NCI-H1436 treated with DMSO at 0.1 percent for 48 hours (cell line): Measurements from ENCODE around the gene B4GALT3.

ENCODE experiments used
- DNase-seq: peaks from one replicate; lab custom pipeline; 2025; lab: John Stamatoyannopoulos, UW

Gene B4GALT3

DNA sequence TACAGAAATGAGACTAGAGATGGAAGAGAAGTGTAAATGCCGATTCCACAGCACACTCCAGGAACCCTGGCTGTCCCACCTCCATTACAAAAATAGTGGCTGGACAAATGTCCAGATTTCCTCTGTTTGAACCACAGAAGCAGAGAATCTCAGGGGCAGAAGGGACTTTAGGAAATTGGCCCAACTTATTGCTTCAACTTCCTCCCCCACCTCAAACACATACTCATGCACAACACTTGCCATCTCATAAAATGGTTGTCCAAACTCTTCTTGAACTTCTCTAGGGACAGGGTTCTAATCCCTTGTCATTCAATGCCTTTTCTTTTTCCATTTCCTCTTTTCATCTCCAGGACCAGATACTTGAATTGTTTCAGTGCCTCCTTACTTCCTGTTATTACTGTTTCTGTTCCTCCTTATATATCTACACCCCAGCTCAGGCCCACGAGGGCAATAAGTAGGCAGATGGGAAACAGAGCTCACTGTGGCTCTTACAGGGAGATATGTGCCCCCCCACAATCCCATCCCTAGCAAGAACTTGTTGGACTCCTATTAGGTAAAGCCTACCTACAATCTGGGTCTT, 8.5 kb upstream of the B4GALT3 start:
- DNase-seq, result no peak

DNA sequence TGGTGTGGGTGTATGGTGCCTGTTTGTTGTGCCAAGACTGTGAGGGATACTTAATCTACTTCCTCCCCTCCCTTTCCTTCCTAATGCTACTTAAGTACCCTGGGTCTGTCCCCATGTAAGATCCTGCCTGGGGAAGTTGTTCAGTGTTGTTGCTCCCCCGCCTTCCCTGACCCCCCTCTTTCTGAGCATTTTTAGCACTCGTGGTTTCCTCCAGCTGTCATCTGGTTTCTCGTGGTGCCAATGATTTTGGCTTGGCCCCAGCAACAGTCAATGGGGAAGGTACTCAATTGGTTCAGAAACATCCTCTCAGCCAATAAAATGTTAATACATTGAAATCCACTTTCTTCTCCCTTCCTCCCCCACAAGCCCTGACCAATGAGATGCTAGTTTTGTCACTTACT, 8.0 kb upstream of the B4GALT3 start:
- no peak for DNase-seq

DNA sequence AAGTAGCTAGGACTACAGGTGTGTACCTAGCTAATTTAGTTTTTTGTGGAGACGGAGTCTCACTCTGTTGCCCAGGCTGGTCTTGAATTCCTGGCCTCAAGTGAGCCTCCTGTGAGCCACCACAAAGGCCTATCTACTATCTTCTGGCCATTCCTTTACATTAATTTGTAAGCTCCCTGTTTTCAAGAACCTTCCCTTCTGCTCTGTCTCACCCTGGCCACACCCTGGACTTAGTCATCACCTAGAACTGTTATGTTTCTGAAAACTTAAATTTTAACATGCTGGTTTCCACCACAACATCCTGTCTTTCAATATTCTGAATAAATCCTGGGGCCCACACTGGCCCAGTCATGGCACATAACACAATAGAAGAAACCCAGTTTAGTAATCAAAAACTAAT, 4.9 kb upstream of the B4GALT3 start:
- DNase-seq, result no peak

DNA sequence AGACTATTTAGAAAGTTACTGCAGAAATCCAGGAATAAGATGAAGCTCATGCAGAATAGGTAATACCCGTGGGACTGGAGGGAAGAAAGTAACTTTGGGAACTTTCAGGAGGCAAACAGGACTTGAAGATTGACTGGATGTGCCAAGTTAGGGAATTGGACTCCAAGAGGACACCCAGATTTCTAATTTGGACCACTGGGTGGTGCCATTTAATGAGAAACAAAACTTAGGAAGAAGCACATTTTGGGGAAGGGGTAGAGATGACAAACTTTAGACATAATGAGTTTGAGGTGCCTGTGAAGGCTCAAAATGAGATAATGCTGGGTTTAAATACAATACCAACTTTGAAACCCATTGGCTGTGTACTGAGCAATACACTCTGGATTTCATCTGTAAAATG, 3.3 kb upstream of the B4GALT3 start:
- no peak for DNase-seq

DNA sequence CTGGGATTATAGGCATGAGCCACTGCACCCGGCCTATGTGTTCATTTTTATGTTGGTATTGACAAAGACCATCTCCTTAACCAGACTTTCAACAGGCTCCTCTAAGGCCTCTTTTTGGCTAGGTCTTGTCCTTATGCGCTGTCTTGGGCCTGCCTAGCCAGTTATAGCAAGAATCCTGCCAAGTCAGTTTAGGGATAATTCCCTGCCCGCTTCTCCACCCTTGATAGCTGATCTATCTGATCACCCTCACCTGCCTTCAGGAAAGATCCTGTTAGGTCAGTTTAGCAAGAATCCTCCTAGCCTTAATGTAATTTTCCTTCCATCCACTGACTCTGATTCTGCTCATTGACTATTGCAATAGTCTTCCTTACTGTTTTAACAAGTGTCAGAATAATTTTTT, 2.4 kb upstream of the B4GALT3 start:
- DNase-seq, result no peak

DNA sequence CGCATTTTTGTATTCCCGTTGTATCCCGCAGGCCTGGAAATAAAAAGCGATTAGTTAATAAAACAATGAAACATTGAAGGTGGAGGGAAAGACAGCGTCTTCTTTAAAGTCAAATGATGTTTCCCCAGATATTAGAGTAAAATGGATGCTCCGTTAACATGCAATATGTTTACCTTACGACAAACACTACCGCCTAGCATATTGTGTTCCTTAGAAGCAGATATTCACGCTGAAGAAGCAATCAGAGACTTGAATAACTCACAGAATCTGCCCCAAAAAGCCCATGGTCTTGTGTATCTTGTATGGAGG, 583 bp upstream of the B4GALT3 start:
- no peak for DNase-seq

DNA sequence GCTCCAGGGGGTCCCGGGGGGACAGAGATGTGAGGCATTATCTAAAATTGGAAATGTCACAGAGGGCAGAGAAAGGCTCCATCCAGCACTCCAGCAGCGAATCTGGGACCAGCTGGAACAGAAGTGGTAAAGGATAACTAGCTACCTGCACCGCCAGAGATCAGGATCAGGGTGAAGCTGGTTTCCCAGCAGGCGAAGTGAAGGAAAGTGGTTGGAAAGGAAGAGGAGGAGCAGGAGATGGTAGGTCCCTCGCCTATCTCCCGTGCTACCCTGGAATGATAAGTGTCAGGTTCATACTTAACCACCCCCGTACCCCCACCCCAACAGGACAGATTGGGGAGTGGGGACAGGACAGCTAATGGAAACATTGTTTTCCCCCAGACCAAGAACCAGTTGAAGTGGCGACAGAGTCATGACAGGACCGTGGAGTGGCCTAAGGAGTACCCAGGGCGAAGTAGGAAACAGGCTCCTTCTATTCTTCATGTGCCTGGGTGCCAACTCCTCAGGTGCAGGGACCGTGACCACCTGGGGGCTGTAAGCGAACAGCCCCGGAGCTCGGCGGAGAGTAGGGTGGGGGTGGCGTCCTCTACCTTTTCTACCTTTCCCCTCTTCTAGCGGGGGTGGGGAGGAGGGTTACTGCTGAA, 717 bp downstream of the B4GALT3 start:
- DNase-seq, result no peak

DNA sequence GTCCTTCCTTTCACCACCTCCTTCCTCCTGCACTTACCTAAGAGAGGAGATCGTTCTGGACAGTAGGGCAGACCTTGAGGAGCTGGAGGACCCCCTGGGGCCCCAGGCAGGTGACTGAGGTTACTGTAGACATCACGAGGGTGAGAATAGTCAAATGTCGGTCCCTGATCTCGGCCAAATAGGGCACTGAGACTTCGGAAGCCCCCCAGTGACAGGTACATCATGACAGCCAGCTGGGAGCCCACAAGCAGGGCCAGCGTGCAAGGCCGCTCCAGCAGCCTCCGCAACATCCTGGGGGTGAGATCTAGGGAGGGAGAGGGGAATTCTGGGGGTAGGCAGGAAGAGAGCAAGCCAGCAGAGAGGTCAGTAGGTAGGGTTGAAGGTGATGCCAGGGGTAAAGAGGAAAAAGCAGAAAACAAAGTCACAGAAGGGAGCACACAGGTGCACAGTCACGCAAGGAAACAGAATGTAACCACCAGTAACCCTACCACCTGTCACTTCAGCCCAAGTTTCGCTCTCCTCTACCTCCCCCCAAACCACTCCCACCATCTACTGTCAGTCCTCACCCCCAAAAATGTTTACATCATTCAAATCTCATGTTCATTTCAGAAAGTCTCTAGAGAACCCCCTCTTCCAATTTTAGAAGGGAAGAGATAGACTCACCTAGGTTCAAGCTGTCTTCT, 1.4 kb downstream of the B4GALT3 start:
- DNase-seq, result no peak

DNA sequence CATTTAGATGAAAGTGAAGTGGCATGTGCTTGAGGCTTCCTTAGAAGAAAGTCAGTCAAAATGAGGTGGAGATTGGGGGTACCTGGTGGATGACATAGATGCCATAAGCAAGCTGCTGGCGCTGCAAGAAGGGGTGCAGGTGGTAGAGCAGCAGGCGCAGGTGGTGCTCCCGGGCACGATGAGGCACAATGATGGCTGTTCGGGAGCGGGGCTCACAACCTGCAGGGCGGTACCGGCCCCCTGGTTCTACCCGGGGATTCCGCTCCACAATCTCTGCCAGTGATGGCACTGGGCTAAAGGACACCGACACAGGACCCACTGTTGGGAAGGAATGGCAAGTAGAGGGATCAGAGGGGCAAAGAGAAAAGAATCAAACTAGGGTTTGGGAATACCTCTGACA, 2.4 kb downstream of the B4GALT3 start:
- no peak for DNase-seq

DNA sequence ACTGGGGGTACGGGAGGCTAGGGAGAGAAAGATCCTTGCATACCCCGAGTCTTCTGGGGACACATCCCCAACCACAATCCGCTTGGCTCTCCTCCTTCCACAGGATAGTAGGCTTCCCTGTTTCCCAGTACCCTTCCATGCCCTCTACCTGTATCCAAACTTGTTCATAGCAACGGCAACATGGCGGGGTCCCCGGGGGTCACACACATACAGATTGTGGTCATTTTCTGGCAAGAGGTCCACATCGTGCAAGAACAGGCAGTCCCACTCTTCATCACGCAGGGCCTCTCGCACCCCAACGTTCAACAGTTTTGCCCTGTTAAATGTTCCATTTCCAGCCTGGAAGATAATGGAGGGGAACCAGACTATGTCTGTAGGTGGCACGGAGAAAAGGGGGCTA, 3.6 kb downstream of the B4GALT3 start:
- no peak for DNase-seq

DNA sequence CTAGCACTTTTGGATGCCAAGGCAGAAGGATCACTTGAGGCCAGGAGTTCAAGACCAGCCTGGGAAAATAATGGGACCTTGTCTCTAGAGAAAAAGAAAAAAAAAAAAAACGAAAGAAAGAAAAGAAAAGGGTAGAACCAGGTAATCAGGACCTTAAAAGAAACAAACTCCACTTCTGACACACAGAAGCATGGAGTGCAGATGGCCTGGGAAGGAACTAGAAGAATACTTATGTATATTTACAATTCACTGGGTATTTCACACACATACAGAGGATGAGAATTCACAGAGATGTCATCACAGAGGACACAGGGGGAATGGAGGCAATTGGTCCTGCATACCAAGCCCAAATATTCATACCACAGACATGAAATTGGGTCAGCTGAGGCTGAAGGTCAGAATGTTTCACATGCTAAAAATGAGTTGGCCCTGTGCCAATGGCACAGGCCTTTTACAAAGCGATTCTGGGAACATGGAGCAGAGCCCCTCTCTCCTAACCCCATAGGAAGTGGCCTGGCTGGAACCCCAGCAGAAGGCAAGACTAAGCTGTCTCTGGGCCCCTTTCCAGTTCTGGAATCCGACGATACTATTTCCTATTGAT, 4.4 kb downstream of the B4GALT3 start:
- no peak for DNase-seq

DNA sequence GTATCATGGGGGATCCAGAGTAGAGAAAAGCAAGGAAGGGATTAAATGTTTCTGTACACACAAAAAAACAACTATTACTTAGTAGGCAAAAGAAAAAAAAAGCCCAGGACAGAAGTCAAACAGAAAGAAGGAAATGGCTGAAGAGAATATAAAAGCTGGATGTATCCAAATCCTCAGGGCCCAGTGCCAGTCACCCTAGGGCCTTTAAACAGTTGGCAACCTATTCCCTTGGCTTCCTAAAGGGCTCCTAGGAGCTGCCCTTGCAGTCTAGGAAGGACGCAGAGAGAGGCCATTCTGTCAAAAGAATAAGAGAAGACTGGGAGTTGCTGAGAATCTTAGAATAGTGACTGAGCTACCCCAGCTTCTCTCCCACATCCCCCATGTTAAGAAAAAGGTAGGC, 5.0 kb downstream of the B4GALT3 start:
- no peak for DNase-seq

DNA sequence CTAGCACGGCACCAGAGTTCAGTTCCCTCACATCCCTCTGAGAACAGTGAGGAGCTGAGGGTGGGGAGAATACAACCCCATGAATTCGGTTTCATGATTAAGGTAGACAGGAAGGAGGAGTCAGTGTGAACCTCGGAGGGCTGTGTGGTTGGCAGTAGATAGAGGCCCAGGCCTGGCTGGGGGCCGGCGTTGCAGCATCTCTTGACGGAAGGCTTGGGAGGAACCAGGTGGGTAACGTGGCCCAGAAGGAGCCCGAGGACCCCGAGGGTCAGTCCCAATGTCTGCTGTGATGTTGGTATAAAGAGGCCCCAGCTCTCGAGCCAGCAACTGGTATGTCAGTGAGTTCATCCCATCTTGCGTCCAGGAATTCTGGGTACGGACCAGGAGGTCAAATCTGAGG, 5.6 kb downstream of the B4GALT3 start:
- no peak for DNase-seq

DNA sequence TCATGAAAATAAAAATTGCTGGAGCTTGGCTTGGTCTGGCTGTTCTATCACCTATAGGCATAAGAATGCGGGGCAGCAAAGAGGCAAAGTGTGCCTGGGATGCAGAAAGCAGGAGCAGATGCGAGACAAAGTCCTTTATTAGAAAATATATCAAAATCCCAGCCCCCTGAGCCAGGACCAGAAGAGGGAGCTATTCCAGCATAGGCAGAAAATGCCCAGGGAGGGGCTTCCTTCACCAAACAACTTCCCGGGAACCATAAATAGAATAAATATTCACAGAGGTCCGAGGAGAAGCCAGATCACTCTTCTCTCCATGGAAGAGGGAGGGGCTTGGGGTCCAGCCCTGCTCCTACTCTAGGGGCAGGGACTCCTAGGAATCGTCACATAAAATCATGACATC, 6.1 kb downstream of the B4GALT3 start:
- DNase-seq, result no peak

DNA sequence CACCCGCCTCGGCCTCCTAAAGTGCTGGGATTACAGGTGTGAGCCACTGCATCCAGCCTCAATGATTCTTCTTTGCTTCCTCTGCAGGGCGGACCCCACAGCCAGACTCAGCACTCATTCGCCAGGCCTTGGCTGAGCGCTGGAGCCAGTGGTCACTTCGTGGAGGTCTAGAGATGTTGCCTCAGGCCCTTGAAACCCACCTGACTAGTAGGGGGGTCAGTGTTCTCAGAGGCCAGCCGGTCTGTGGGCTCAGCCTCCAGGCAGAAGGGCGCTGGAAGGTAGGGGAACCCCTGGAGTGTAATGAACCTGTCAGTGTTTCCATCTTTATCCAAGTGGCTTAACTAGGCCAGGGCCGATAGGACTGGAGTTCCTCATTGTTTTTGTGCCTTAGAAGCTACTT, 8.4 kb downstream of the B4GALT3 start:
- no peak for DNase-seq

DNA sequence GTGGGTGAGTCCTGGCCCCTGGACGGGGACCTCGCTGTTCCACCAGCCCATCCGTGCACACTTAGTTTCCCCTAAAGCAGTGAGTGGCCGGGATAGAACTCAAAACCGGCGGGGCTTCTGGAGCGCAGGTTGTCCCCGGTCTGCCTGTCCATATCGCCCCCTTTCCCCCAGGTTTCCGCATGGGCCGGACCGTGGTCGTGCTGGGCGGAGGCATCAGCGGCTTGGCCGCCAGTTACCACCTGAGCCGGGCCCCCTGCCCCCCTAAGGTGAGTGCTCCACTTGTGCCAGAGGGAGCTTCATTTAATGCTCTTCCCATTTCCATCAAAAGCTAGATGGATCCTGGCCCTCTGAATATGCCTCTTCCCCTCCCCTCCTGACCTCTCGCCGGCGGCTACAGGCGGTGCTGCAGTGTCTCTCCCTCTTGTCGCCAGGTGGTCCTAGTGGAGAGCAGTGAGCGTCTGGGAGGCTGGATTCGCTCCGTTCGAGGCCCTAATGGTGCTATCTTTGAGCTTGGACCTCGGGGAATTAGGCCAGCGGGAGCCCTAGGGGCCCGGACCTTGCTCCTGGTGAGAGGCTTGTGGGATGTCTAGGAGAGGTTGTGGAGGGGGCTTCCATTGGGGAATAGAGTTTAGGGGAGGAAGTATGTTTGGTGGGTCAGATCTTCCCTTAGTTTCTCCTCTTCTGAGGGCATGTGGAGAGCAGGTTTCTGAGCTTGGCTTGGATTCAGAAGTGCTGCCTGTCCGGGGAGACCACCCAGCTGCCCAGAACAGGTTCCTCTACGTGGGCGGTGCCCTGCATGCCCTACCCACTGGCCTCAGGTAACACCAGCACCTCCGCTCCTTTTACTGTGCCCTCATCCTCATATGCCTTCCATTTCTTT, 10.4 kb downstream of the B4GALT3 start:
- DNase-seq, result no peak

DNA sequence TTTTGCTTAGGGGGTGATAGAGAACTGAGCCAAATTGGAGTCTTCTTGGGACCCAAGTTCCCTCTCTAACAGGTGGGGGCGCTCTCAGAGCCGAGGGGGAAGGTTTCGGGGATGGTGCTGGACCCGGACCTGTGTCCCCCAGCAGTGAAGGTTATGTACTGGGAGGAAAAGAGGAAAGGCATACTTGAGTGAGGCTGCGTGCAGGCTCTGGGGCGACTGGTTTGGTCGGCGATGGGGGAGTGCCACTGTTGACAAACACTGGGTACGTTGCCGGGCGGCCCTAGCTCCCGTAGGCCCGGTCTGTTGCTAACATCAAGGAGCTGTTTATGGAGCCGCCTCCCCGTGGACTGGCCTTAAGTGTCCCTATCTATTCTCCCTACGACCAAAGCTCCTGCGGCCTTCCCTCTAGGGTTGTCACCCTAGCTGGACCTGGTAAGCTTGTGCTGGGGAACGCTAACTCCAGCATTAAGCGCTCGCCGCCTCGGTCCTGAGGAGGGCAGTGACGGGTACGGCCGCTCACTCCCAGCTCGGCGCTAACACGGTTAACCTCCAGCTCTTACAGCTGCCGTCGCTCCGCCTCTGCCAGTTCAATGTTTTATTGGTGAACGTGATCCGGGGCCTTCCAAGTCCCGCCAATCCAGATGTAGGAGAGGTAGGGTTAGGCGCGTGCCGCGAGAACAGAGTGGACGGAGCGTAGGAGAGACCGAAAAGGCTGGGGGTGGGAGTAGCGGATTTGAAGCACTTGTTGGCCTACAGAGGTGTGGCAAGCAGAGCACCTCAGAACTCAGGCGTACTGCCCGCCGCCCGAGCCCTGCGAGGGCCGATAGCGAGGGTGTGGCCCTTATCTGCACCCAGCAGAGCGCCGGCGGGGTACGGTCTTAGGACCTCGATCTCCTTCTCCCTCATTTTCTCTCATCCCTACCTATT, 11.3 kb downstream of the B4GALT3 start, which contains the start of gene PPOX:
TSS of gene PPOX (plus strand) at position 685 of the 927 bp plus-strand sequence. CDS start 422 bp downstream, outside the sequence.
- peak; percentile 87 for DNase-seq

DNA sequence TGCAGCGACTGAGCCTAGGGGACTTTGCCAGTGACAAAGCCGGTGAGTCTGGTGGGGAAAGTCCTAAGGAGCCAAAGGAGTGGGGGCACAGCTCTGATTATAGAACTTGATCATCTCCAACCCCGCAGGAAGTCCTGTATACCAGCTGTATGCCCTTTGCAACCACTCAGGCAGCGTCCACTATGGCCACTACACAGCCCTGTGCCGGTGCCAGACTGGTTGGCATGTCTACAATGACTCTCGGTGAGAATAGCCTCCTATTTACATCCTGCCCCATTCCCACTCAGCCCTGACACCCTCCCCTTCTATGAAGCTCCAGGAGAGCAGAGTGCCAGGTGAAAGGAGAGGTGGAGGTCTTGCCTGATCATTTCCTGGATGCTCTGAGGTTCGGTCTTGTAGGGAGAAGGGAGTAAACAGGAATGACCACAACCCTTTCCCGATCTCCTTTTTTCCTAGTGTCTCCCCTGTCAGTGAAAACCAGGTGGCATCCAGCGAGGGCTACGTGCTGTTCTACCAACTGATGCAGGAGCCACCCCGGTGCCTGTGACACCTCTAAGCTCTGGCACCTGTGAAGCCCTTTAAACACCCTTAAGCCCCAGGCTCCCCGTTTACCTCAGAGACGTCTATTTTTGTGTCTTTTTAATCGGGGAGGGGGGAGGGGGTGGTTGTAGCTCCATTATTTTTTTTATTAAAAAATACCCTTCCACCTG, 12.3 kb downstream of the B4GALT3 start:
- no peak for DNase-seq

DNA sequence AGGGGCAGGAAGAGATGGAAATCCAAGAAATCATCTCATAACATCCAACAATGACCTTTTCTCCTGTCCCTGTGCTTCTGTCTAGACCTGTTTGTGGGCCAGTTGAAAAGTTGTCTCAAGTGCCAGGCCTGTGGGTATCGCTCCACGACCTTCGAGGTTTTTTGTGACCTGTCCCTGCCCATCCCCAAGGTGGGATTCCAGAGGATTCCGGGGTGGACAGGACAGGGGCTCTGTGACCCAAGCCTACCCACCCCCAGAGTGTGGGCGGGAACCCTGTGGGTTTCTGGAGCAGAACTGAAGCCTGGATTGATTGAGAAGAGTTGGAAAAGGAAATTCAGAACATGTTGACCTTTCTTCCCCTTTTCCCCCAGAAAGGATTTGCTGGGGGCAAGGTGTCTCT, 13.5 kb downstream of the B4GALT3 start:
- no peak for DNase-seq

DNA sequence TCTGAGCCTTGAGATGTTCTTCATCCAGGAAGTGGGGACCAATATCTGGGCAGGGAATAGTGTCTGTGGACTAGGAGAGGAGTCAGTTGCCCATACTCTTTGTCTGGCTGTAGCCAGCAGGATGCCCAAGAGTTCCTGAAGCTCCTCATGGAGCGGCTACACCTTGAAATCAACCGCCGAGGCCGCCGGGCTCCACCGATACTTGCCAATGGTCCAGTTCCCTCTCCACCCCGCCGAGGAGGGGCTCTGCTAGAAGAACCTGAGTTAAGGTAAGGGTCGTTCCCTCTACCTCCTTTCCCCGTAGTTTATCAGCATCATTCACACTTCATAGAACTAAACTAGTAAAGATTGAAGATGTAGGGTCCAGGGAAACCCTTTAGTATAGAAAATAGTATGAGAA, 14.5 kb downstream of the B4GALT3 start:
- DNase-seq, result no peak

DNA sequence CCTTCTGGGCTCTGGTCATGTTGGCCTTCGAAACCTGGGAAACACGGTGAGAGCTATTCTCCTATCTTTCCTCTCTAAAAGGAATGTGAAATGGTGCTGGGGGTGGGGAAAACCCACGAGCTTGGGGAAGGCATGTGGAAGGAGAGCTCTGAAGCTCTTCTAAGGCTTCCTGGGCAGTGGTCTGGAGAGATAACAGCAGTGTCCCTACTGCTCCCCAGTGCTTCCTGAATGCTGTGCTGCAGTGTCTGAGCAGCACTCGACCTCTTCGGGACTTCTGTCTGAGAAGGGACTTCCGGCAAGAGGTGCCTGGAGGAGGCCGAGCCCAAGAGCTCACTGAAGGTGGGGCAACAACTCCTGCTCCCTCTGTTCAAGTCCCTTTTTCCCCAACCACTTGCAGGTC, 15.3 kb downstream of the B4GALT3 start:
- no peak for DNase-seq
